Mucosa of stomach (tissue), 1 donor: ENCODE data around the gene WRNIP1.

Experiments used
- H3K27me3 ChIP-seq: one replicate; pipeline ENCODE4 v1.7.0; 2013; ENCODE audit warnings: mild to moderate bottlenecking, low read length; ENCODE audit not compliant: control insufficient read depth, insufficient read depth
- H3K36me3 ChIP-seq: one replicate; pipeline ENCODE4 v1.7.0; 2013; ENCODE audit warnings: low read length; ENCODE audit not compliant: control insufficient read depth, insufficient read depth
- H3K4me1 ChIP-seq: one replicate; pipeline ENCODE4 v1.7.0; 2013; ENCODE audit warnings: mild to moderate bottlenecking, low read length; ENCODE audit not compliant: control insufficient read depth, insufficient read depth
- H3K4me3 ChIP-seq: one replicate; pipeline ENCODE4 v1.7.0; 2013; ENCODE audit warnings: low read length
- H3K9ac ChIP-seq: one replicate; pipeline ENCODE4 v1.7.0; 2013; ENCODE audit warnings: mild to moderate bottlenecking, low read length, moderate library complexity
- H3K9me3 ChIP-seq: one replicate; pipeline ENCODE4 v1.7.0; 2013; ENCODE audit warnings: mild to moderate bottlenecking, low read length, moderate library complexity; ENCODE audit not compliant: control insufficient read depth
- donor health status: Pancreatic carcinoma.

WRNIP1 gene

DNA sequence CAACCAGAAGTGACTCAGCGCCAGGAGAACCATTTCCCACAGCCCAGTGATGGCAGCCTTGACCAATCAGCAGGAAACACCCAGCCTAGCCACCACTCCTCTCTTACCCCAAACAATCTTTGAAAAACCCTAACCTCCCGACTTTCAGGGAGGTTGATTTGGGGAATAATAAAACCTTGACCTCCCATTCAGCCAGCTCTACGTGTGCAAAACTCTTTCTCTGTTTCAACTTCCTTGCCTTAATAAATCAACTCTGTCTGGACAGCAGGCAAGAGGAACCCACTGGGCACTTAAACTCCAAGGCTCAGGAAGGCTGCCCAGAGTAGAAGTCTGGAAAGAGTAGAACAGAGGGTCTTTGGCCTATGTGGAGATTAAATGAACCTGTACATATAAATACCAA is 41.5 kb downstream of the WRNIP1 start:
- H3K36me3 ChIP-seq, result no peaks in the 10 kb centered on the region
- no peaks in the 10 kb centered on the region for H3K27me3 ChIP-seq
- H3K4me1 ChIP-seq, result peaks cover 20% of the 10 kb centered on the region
- no peak overlapping the region for H3K9ac ChIP-seq
- H3K9me3 ChIP-seq, result no peaks in the 10 kb centered on the region
- H3K4me3 ChIP-seq, result no peak overlapping the region

DNA sequence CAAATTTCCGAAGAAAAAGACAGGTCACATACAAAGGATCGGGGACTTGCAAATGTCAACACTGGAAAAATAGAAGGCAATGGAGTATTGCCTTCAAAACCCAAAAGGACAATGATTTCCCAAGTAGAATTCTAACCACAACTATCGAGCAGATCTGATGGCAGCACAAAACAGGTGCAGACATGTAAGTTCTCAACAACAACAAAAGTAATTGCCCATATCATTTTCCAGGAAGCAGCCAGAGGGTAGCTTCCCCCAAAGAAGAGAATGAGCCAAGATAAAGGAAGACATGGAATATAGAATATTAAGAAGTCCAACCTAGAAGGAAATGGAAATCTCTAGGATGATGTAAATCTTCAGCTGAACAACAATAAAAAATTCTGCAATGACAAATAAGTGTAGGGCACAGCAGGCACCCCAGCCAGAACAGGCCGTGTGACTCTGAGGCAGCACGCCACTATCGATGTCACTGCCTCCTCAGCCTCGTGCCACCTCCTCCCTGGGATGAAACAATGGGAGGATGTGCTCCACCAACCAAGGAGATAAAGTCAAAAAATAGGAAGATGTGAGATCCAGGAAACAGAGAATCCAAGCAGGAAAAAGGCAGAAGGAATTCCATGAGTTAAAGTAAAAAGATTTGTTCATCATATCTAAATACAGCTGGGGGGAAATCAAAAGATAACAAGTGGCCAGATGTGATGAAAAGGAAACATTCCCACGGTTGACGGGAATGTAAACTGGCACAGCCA is 42.3 kb downstream of the WRNIP1 start:
- Histone ChIP-seq H3K4me1 (peaks cover 20% of the 10 kb centered on the region), H3K9ac (no peak overlapping the region), H3K9me3 (no peaks in the 10 kb centered on the region), H3K4me3 (no peak overlapping the region), H3K36me3 (no peaks in the 10 kb centered on the region), H3K27me3 (no peaks in the 10 kb centered on the region)

DNA sequence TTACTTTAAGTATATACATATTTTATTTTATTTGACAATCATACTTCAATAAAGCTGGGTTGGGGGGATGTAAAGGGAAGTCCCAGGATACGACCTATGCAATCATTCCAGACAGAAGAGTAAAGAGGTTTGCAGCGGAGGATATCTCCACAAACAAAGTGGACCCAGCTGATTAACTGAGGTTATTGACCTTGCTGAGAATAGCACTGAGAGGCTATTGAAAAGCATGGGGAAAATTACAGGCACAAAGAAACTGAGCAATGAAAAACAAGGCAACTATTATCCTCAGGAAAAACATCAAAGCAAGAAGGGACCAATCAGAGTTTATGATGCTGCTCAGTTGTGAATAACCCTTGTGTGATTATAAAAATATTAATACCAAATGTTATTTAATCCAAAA is 43.8 kb downstream of the WRNIP1 start:
- no peaks in the 10 kb centered on the region for H3K9me3 ChIP-seq
- H3K4me3 ChIP-seq, result no peak overlapping the region
- peaks cover 20% of the 10 kb centered on the region for H3K4me1 ChIP-seq
- H3K36me3 ChIP-seq, result no peaks in the 10 kb centered on the region
- H3K27me3 ChIP-seq, result no peaks in the 10 kb centered on the region
- no peak overlapping the region for H3K9ac ChIP-seq

DNA sequence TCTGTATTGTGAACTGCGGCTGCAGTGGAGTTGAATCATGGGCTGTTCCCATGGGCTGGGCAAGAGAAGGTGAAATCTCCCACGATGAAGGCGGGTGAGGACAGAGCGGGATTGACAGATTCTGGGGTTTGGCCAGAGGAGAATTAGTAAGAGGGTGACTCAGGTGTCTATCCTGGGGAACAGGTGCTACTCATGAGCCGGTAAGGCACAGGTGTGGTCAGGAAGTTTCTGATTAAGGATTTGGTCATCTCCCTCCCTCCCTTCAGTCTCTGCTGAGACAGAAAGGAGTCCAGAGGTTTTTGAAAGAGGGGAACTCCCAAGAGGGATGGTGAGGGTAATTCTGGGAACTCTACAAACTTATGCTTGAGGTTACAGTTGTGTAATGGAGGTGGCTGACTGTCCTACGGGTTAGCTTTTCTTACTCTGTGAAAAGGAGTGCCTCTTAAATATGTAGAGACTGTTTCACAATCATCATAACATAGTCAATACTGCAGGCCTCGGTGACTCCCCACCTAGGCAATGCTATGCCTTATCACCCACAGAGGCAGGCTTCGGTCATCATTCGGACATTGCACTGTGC is 45.0 kb downstream of the WRNIP1 start:
- Histone ChIP-seq H3K4me1 (peaks cover 20% of the 10 kb centered on the region), H3K4me3 (peak overlapping the region; percentile 10), H3K36me3 (no peaks in the 10 kb centered on the region), H3K9ac (peak overlapping the region; percentile 52), H3K9me3 (no peaks in the 10 kb centered on the region), H3K27me3 (no peaks in the 10 kb centered on the region)

DNA sequence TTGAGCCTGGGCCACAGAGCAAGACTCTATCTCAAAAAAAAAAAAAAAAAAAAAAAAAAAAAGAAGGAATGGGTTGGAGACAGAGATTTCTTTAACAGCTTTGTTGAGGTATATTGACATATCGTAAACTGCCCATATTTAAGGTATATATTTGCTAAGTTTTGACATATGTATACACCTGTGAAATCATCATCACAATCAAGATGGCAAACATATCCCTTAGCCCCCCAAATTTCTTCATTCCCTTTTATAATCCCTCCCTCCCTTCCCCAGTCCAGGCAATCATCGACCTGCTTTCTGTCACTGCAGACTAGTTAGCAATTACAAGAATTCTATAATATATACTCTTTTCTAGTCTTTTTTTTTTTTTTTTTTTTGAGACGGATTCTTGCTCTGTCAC is 47.5 kb downstream of the WRNIP1 start:
- Histone ChIP-seq H3K27me3 (no peaks in the 10 kb centered on the region), H3K4me1 (peaks cover 24% of the 10 kb centered on the region), H3K4me3 (no peak overlapping the region), H3K9ac (no peak overlapping the region), H3K9me3 (no peaks in the 10 kb centered on the region), H3K36me3 (no peaks in the 10 kb centered on the region)

DNA sequence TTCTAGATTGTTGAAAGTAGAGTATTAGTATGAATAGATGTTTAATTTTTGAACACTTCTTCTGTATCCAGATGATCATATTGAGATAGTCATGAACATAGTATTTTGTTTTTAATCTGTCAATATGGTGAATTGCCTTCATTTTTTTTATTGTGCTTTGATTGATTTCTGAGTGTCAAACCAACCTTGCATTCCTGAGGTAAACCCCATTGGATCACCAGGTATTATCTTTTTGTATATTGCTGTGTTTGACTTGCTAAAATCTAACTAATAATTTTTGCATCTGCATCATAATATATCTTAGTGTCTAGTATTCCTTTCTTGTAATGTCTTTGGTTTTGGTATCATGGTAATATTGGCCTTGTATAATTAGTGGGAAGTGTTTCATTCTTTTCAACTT is 51.0 kb downstream of the WRNIP1 start:
- peaks cover 17% of the 10 kb centered on the region for H3K4me1 ChIP-seq
- no peaks in the 10 kb centered on the region for H3K27me3 ChIP-seq
- H3K4me3 ChIP-seq, result no peak overlapping the region
- H3K9me3 ChIP-seq, result no peaks in the 10 kb centered on the region
- no peak overlapping the region for H3K9ac ChIP-seq
- H3K36me3 ChIP-seq, result no peaks in the 10 kb centered on the region

DNA sequence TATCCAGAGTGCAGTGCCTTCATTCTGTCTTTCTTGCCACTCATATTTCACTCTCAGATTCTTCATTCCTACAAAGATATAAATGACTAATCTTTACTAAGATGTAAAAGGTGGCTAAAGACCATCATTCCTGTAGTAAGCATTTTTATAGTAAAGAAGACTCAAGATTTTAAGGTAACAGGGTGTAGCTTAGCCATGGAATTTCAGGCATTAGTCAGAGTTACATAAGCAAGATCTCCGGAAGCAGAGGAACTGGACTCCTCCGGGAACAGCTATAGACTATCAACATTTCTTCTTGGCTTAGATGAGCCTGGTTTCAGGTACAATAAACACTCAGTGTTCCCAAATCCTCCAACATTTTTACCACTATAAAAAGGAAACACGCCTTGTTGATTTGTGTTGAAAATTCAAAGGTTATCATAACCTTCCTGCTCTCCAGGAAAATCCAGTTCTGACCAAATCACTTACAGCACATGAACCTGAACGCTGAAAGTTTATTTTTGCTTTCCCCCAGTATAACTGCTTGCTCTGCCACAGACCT is 52.8 kb downstream of the WRNIP1 start:
- Histone ChIP-seq H3K4me1 (peaks cover 17% of the 10 kb centered on the region), H3K36me3 (no peaks in the 10 kb centered on the region), H3K27me3 (no peaks in the 10 kb centered on the region), H3K9me3 (no peaks in the 10 kb centered on the region), H3K4me3 (no peak overlapping the region), H3K9ac (peak overlapping the region; percentile 8)

DNA sequence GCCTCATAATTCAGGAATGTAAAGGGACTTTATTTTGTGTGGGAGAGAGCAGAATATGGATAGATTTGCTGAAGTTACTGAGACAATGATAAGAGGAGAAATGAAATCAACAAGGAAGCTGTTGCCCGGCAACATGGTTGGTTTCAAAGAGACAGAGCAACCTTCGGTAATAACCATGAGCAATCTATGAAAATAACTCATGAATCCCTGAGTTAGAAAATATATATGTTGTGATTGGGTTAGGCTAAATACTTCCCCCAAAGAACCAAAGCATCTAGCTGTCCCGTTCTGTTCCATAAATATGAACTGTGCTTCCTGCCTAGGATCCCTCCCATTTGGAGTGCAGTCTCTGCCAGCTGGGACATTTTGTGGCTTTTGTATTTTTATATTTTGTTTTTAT is 53.4 kb downstream of the WRNIP1 start:
- no peaks in the 10 kb centered on the region for H3K36me3 ChIP-seq
- no peaks in the 10 kb centered on the region for H3K27me3 ChIP-seq
- no peak overlapping the region for H3K4me3 ChIP-seq
- H3K9me3 ChIP-seq, result no peaks in the 10 kb centered on the region
- peak overlapping the region; percentile 8 for H3K9ac ChIP-seq
- H3K4me1 ChIP-seq, result peaks cover 23% of the 10 kb centered on the region

DNA sequence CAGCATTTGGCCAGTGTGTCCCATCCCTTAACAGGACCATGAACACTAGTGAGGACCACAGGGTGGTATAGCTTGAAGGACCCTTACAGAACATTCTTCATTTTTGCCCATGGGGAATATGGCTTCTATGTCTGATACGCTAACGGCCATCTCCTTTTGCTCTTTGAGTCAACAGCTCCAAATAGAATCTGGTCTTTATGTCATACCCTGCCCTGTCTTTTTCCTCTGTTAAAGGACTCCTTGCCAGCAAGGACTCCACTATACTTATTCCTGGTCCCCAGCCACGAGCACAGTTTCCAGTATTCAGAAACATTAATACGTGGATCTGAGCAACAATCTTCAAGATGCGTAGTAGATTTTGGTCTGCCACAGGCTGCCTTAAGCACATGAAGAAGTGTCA is 53.9 kb downstream of the WRNIP1 start:
- H3K27me3 ChIP-seq, result no peaks in the 10 kb centered on the region
- no peak overlapping the region for H3K9ac ChIP-seq
- H3K4me3 ChIP-seq, result no peak overlapping the region

DNA sequence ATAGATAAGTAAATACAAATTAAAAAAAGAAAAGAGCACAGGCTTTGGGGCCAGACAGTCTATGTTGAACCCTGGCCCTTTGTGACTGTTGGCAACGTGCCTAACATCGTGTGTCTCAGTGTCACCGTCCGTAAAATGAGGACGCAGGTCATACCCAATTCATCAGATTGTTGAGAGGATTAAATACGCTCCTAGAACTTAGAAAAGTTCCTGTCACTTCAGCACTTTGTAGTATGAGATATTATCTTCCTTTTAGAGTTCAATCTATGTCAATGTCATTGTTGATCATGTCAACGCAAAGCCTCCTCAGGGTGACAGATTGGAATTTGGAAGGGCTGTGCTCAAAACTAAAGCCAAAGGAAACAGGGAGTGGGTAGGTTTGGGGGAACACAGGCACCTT is 54.8 kb downstream of the WRNIP1 start:
- no peaks in the 10 kb centered on the region for H3K27me3 ChIP-seq
- no peak overlapping the region for H3K9ac ChIP-seq
- no peak overlapping the region for H3K4me3 ChIP-seq
- H3K36me3 ChIP-seq, result no peaks in the 10 kb centered on the region
- H3K4me1 ChIP-seq, result peaks cover 32% of the 10 kb centered on the region
- H3K9me3 ChIP-seq, result no peaks in the 10 kb centered on the region

More for the DNA sequence above, 53.9 kb downstream of the WRNIP1 start:
- no peaks in the 10 kb centered on the region for H3K9me3 ChIP-seq
- H3K36me3 ChIP-seq, result no peaks in the 10 kb centered on the region
- H3K4me1 ChIP-seq, result peaks cover 28% of the 10 kb centered on the region

DNA sequence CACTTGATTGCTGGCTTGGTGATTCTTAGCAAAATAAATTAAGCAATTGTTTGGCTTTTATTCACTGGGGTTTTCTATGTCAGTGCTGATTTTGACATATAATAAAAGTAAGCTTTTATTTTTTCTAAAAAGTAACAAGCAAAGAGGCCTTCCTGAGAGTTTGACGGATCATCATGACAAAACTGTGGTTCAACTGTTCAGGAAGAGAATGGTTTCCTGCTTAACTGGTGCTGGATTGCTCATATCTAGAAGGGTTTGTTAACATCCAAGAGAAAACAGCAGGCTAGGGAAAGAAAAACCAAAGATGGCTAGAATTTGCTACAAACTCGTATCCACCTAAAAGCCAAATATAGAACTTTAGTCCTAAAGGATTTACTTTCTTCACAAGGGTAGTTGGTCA is 55.2 kb downstream of the WRNIP1 start:
- Histone ChIP-seq H3K36me3 (no peaks in the 10 kb centered on the region), H3K9ac (no peak overlapping the region), H3K9me3 (no peaks in the 10 kb centered on the region), H3K4me1 (peaks cover 32% of the 10 kb centered on the region), H3K27me3 (no peaks in the 10 kb centered on the region), H3K4me3 (no peak overlapping the region)

DNA sequence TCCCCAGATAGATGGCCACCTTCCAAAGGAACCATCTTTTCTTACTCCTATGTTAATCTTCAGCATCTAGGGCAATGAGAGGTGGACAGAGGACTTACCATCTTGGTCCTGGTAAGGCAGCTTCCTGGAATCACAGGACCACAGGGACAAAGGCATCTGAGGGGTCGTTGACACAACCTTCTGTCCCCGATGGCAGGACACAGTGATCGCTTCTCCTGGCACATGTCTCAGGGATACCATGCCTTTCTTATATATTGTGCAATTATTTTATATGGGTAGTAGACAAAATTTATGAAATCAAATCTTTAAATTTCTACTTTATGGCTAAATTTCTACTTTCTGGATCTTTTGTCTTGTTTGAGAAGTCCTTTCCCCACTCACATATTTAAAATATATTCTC is 56.4 kb downstream of the WRNIP1 start:
- no peaks in the 10 kb centered on the region for H3K27me3 ChIP-seq

More for the DNA sequence above, 56.4 kb downstream of the WRNIP1 start:
- Histone ChIP-seq H3K9ac (no peak overlapping the region), H3K36me3 (no peaks in the 10 kb centered on the region), H3K4me1 (peaks cover 32% of the 10 kb centered on the region), H3K9me3 (no peaks in the 10 kb centered on the region), H3K4me3 (no peak overlapping the region)
